H1 (cell line): Measurements from ENCODE around the gene TMEM238. TPM values are rescaled to one million over a fixed set of nuclear protein-coding genes. Genes with fewer than 3 reads are reported as not detected.

Experiments
- CTCF ChIA-PET: fragments of 300-600 bp; sonication (Branson Sonifier 250); formaldehyde crosslinking; loops from one replicate; lab custom pipeline; 2021; ENCODE audit not compliant: partially characterized antibody; lab: Charles Lee
- POLR2A ChIA-PET: fragments of 300-600 bp; sonication (Branson Sonifier 250); formaldehyde crosslinking; loops from one replicate; lab custom pipeline; 2021; ENCODE audit warnings: inconsistent platforms; ENCODE audit not compliant: partially characterized antibody; lab: Charles Lee
- DNase-seq, 2 experiments: peaks; one replicate each; pipeline versions ENCODE4 v3.0.0 to v3.0.0-alpha.2; 2010 to 2022; ENCODE audit warnings: low spot score in 2 of 2, low read depth in 1 of 2, mixed read lengths in 1 of 2
- FAIRE-seq: peaks from 2 replicates; lab custom pipeline; 2011; peaks lifted over from hg19 to GRCh38; lab: Jason Lieb, UNC
- H2AFZ ChIP-seq: 2 replicates; pipeline ENCODE4 v1.8.1; 2012; ENCODE audit warnings: low read length, inconsistent platforms
- H2AK5ac ChIP-seq: 2 replicates; pipeline ENCODE4 v1.6.1; 2013; ENCODE audit warnings: low read depth, low read length
- H2BK120ac ChIP-seq: replicated peaks from 2 replicates; pipeline ENCODE3; 2013; ENCODE audit warnings: low read depth, low read length, inconsistent platforms
- H2BK12ac ChIP-seq: 2 replicates; pipeline ENCODE4 v1.6.1; 2013; ENCODE audit warnings: low read depth, low read length
- H2BK15ac ChIP-seq: 2 replicates; pipeline ENCODE4 v1.6.1; 2013; ENCODE audit warnings: low read length
- H2BK20ac ChIP-seq: 2 replicates; pipeline ENCODE4 v1.6.1; 2013; ENCODE audit warnings: low read length
- H2BK5ac ChIP-seq: 2 replicates; pipeline ENCODE4 v1.6.1; 2013; ENCODE audit warnings: low read depth, low read length
- H3K14ac ChIP-seq: 2 replicates; pipeline ENCODE4 v1.6.1; 2013; ENCODE audit warnings: inconsistent platforms; ENCODE audit not compliant: insufficient read length
- H3K18ac ChIP-seq: 2 replicates; pipeline ENCODE4 v1.6.1; 2013; ENCODE audit warnings: low read length; ENCODE audit errors: extremely low read depth
- H3K23ac ChIP-seq: 2 replicates; pipeline ENCODE4 v1.6.1; 2013; ENCODE audit warnings: inconsistent platforms; ENCODE audit not compliant: insufficient read length
- H3K23me2 ChIP-seq: 2 replicates; pipeline ENCODE4 v1.6.1; 2013; ENCODE audit warnings: low read depth, low read length
- H3K27ac ChIP-seq: 2 replicates; pipeline ENCODE4 v1.6.1; 2011; ENCODE audit warnings: low read depth, low read length, inconsistent platforms
- H3K27me3 ChIP-seq, 4 experiments: replicated peaks in 1 of 4; 1 replicate in 1 of 4; 2 replicates in 3 of 4; pipeline versions ENCODE4 v1.6.1 to v1.8.1; 2011 to 2013; ENCODE audit warnings: low read length in 3 of 4, mild to moderate bottlenecking in 3 of 4, inconsistent platforms in 2 of 4, mixed read lengths in 2 of 4, moderate library complexity in 1 of 4; ENCODE audit not compliant: control insufficient read depth in 3 of 4, insufficient read depth in 3 of 4; ENCODE audit errors: extremely low read depth in 1 of 4
- H3K36me3 ChIP-seq, 4 experiments: 2 replicates each; pipeline versions ENCODE4 v1.6.1 to v1.8.1; 2011 to 2013; ENCODE audit warnings: mild to moderate bottlenecking in 4 of 4, low read length in 3 of 4, moderate library complexity in 2 of 4, control low read depth in 1 of 4, inconsistent platforms in 1 of 4; ENCODE audit not compliant: insufficient read depth in 4 of 4, control insufficient read depth in 2 of 4
- H3K4ac ChIP-seq: replicated peaks from 2 replicates; pipeline ENCODE3; 2013; ENCODE audit warnings: low read length, low read depth, mixed read lengths, inconsistent platforms; ENCODE audit not compliant: insufficient read length
- H3K4me1 ChIP-seq, 4 experiments: replicated peaks in 1 of 4; 1 replicate in 1 of 4; 2 replicates in 3 of 4; pipeline versions ENCODE4 v1.6.1 to v1.8.1; 2011 to 2013; ENCODE audit warnings: low read length in 3 of 4, inconsistent platforms in 2 of 4, mixed read lengths in 1 of 4; ENCODE audit not compliant: insufficient read depth in 4 of 4, control insufficient read depth in 3 of 4
- H3K4me2 ChIP-seq, 2 experiments: 2 replicates each; pipeline versions ENCODE4 v1.6.1 to v1.8.1; 2011 to 2013; ENCODE audit warnings: low read depth in 2 of 2, low read length in 2 of 2, control low read depth in 1 of 2, inconsistent platforms in 1 of 2, mild to moderate bottlenecking in 1 of 2; ENCODE audit not compliant: insufficient read depth in 1 of 2
- H3K4me3 ChIP-seq, 4 experiments: fragments of 200-600, 300-600 bp in 1 of 4; sonication (generic), shearing (Covaris generic), sonication (Bioruptor Twin) in 1 of 4; 2 replicates each; pipeline versions ENCODE4 v1.5.1 to v1.8.1; 2011 to 2016; ENCODE audit warnings: low read length in 4 of 4, low read depth in 3 of 4, control low read depth in 2 of 4, inconsistent platforms in 2 of 4, mild to moderate bottlenecking in 2 of 4, mixed read lengths in 1 of 4, moderate library complexity in 1 of 4; ENCODE audit not compliant: insufficient read depth in 2 of 4; ENCODE audit errors: extremely low read depth in 1 of 4
- H3K56ac ChIP-seq: replicated peaks from 2 replicates; pipeline ENCODE3; 2013; ENCODE audit warnings: low read depth, mild to moderate bottlenecking, mixed read lengths, low read length, inconsistent platforms; ENCODE audit not compliant: insufficient read length
- H3K79me1 ChIP-seq: 2 replicates; pipeline ENCODE4 v1.6.1; 2013; ENCODE audit warnings: low read depth, low read length, control low read depth
- H3K79me2 ChIP-seq, 2 experiments: 2 replicates each; pipeline versions ENCODE4 v1.6.1 to v1.8.1; 2012 to 2013; ENCODE audit warnings: low read length in 2 of 2, mild to moderate bottlenecking in 2 of 2, inconsistent platforms in 1 of 2; ENCODE audit not compliant: insufficient read depth in 2 of 2, control insufficient read depth in 1 of 2
- H3K9ac ChIP-seq, 4 experiments: replicated peaks in 1 of 4; 1 replicate in 1 of 4; 2 replicates in 3 of 4; pipeline versions ENCODE4 v1.6.1 to v1.8.1; 2011 to 2013; ENCODE audit warnings: low read depth in 3 of 4, low read length in 3 of 4, control low read depth in 2 of 4, mild to moderate bottlenecking in 2 of 4, moderate library complexity in 2 of 4, inconsistent platforms in 1 of 4; ENCODE audit errors: extremely low read depth in 1 of 4
- H3K9me3 ChIP-seq, 2 experiments: 2 replicates each; pipeline versions ENCODE4 v1.6.1 to v1.8.1; 2012 to 2013; ENCODE audit warnings: mild to moderate bottlenecking in 2 of 2, moderate library complexity in 2 of 2, control low read depth in 1 of 2, inconsistent platforms in 1 of 2, low read depth in 1 of 2, low read length in 1 of 2, mixed read lengths in 1 of 2; ENCODE audit not compliant: insufficient read depth in 2 of 2
- H4K20me1 ChIP-seq, 2 experiments: replicated peaks in 1 of 2; 2 replicates each; pipeline versions ENCODE3 to v1.8.1; 2011 to 2013; ENCODE audit warnings: inconsistent platforms in 2 of 2, low read length in 2 of 2, mild to moderate bottlenecking in 1 of 2; ENCODE audit not compliant: insufficient read depth in 2 of 2, control insufficient read depth in 1 of 2
- H4K5ac ChIP-seq: 2 replicates; pipeline ENCODE4 v1.6.1; 2013; ENCODE audit warnings: low read length, low read depth, mixed read lengths, inconsistent platforms; ENCODE audit not compliant: insufficient read length
- H4K8ac ChIP-seq: 2 replicates; pipeline ENCODE4 v1.8.0; 2013; ENCODE audit warnings: mild to moderate bottlenecking, moderate library complexity, low read length, inconsistent platforms; ENCODE audit not compliant: insufficient read depth; ENCODE audit errors: extremely low read depth
- H4K91ac ChIP-seq: replicated peaks from 2 replicates; pipeline ENCODE3; 2013; ENCODE audit warnings: low read length, mixed read lengths, inconsistent platforms; ENCODE audit not compliant: insufficient read length
- BRCA1 ChIP-seq: IDR thresholded peaks from 2 replicates; pipeline ENCODE4 v1.6.1; 2012; ENCODE audit warnings: low read depth, low read length, improper control_type of control experiment
- EP300 ChIP-seq, 2 experiments: IDR thresholded peaks; 1 replicate in 1 of 2; 2 replicates in 1 of 2; pipeline ENCODE4 v1.6.1; 2011 to 2012; ENCODE audit warnings: low read depth in 2 of 2, low read length in 2 of 2, mild to moderate bottlenecking in 2 of 2, borderline replicate concordance in 1 of 2, inconsistent platforms in 1 of 2, moderate library complexity in 1 of 2
- FOSL1 ChIP-seq: IDR thresholded peaks from 2 replicates; pipeline ENCODE4 v1.6.1; 2011; ENCODE audit warnings: mild to moderate bottlenecking, low read depth, low read length, moderate library complexity; ENCODE audit not compliant: insufficient read depth
- HDAC6 ChIP-seq: IDR thresholded peaks from one replicate; pipeline ENCODE4 v1.7.1; 2012; ENCODE audit warnings: low read depth, mild to moderate bottlenecking, inconsistent platforms, low read length, moderate library complexity
- RXRA ChIP-seq: IDR thresholded peaks from 2 replicates; pipeline ENCODE4 v1.6.1; 2011; ENCODE audit warnings: low read depth, mild to moderate bottlenecking, low read length, moderate library complexity; ENCODE audit not compliant: insufficient read depth
- SUZ12 ChIP-seq: fragments of 200-600 bp; sonication (generic); IDR thresholded peaks from 2 replicates; pipeline ENCODE4 v1.6.1; 2012; ENCODE audit warnings: mild to moderate bottlenecking, inconsistent platforms, low read length, moderate library complexity, mixed read lengths
- WGBS, 2 experiments: shearing (Covaris generic) in 1 of 2; methylation state at CpG; one replicate each; pipeline versions ENCODE4 v1.1.6 to v1.1.7; 2013 to 2015; ENCODE audit warnings: low lambda C conversion rate in 2 of 2, mixed read lengths in 2 of 2, inconsistent platforms in 1 of 2, low coverage in 1 of 2, missing lambda C conversion rate in 1 of 2; ENCODE audit not compliant: insufficient replicate concordance in 2 of 2, insufficient coverage in 1 of 2, insufficient read length in 1 of 2; ENCODE audit errors: extremely low coverage in 1 of 2, missing lambda C conversion rate in 1 of 2; 5-methylcytosine and 5-hydroxymethylcytosine counted together
- polyA plus RNA-seq, 7 experiments: library from polyadenylated mRNA; depleted of rRNA in 3 of 7; stranded (reverse) in 5 of 7; unstranded in 2 of 7; fragments of >200 nt in 5 of 7; fragments of 200-250 nt in 2 of 7; gene quantifications; 1 replicate in 5 of 7; 2 replicates in 1 of 7; 4 replicates in 1 of 7; pipeline versions ENCODE4 v1.2.1 to v1.2.3, GENCODE V29; 2011 to 2013; ENCODE audit warnings: missing spikeins in 2 of 7, mixed read lengths in 2 of 7
- total RNA-seq: library from RNA; stranded (reverse); fragmentation: NEBNext Ultra II Directional; extraction: Animal tissue kit (Norgen Biotek cat#: 25700); gene quantifications from 2 replicates; pipeline ENCODE4 v1.2.1, GENCODE V29; 2021
- TF ChIP-seq, protein P1 (sequence below), 3 experiments: IDR thresholded peaks; 1 replicate in 2 of 3; 2 replicates in 1 of 3; pipeline versions ENCODE4 v1.5.1 to v1.6.1; 2011; ENCODE audit warnings: low read length in 3 of 3, mild to moderate bottlenecking in 3 of 3, inconsistent platforms in 2 of 3, low read depth in 1 of 3, moderate library complexity in 1 of 3; ENCODE audit not compliant: insufficient read depth in 1 of 3; ENCODE audit errors: control extremely low read depth in 1 of 3

The TMEM238 gene
- total and polyA plus RNA-seq, 2 of the 8 experiments (the other 6 are each of a cell fraction or from before 2014, with no cell fraction given): 0.53 to 3.8 TPM

DNA sequence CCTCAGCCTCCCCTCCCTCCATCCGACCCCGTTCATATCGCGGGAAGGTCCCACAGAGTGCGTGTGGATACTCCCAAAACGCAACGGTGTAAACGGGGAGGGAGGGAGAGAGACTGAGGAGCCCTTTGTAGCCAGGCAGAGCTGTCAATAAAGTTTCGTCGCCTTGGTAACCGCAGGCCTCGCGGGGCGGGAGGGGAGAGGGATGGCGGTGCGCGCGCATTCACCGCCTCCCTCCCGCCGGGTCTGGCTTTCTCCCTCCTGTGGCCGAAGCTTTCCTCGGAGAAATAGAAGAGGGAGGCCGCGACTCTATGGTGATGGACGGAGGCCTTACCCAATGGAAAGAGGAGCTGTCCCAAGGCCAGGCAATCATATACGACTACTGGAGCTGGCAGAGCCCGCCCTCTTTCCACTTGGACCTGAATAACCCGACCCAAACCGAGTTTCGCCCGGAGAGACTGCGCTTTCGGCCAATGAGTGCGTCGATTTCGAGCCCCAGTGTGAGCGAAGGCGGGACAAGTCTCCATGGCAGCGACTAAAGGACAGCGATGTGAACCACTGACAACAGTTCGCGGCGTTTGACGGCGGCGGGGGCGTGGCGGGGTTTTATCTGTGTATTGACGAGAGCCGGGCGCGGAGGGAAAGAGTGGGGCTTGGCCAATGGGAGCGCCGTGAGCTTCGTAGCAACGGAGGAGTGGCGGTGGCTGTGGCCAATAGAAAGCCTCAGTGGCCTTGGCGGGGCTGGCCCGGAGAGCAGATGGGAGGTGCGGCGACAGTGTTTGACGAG lies 44.8 kb downstream of the TMEM238 start, which contains the start of gene KMT5C:
KMT5C (plus strand) TSS at position 772 of the 784 bp plus-strand sequence. CDS start 2,061 bp downstream, outside the sequence.
- H4K5ac ChIP-seq: peak within 1 kb of the TSS; percentile 89
- ChIA-PET CTCF (interaction anchor here (0.6 to 2.1 kb wide), 16 partner anchors 10 to 876 kb away, joined by 3 to 12 read pairs (median 4); partner anchors contain the start of genes LENG9, TMEM150B and TMEM238), POLR2A (interaction anchor here (0.7 to 4.1 kb wide), 35 partner anchors 8 to 193 kb away, joined by 3 to 30 read pairs (median 5); partner anchors contain the start of genes BRSK1, GARIN5B, HSPBP1 and RPL28)
- peak within 1 kb of the TSS; percentile 89 for H2BK12ac ChIP-seq
- H2BK20ac ChIP-seq: no peak within 1 kb of the TSS
- H3K23ac ChIP-seq: no peak within 1 kb of the TSS
- H2BK120ac ChIP-seq: no peak within 1 kb of the TSS
- H2AFZ ChIP-seq: peak within 1 kb of the TSS; percentile 27
- FAIRE-seq (peak; percentile 96), DNase-seq (peak; percentile 100)
- peaks cover 20% of the 10 kb centered on the region; the same call in 1 of the 2 replicates for H3K23me2 ChIP-seq
- peak within 1 kb of the TSS; percentile 85 for H3K18ac ChIP-seq
- H3K27ac ChIP-seq: peak within 1 kb of the TSS; percentile 99
- peak within 1 kb of the TSS; percentile 97 for H2BK5ac ChIP-seq
- peak within 1 kb of the TSS; percentile 83 for H2BK15ac ChIP-seq
- H3K56ac ChIP-seq: peak within 1 kb of the TSS; percentile 88
- peak within 1 kb of the TSS; percentile 19 for H3K4ac ChIP-seq
- peaks cover 0 to 3% (median 0%) of the 10 kb centered on the region in 4 experiments; a peak in 1 of 7 replicates for H3K27me3 ChIP-seq
- peaks cover 0 to 6% of the 10 kb centered on the region in 2 experiments for H4K20me1 ChIP-seq
- H3K4me2 ChIP-seq: peak within 1 kb of the TSS; percentile 79 to 94
- peak within 1 kb of the TSS; percentile 69 to 85 (median 84) for H3K4me3 ChIP-seq
- H3K79me1 ChIP-seq: peaks cover 5% of the 10 kb centered on the region; the same call in 1 of the 2 replicates
- no peaks in the 10 kb centered on the region for H3K9me3 ChIP-seq
- peaks cover 0 to 16% (median 9%) of the 10 kb centered on the region in 4 experiments; a peak in 6 of 7 replicates for H3K4me1 ChIP-seq
- no peak within 1 kb of the TSS for H3K14ac ChIP-seq
- WGBS, 2 experiments: 2% methylated on average over 48 of the region's 63 CpGs; no CpG with 5 or more reads in 1 of the 2 experiments
- peaks cover 0 to 20% (median 12%) of the 10 kb centered on the region in 4 experiments; a peak in 4 of 8 replicates for H3K36me3 ChIP-seq
- peak within 1 kb of the TSS; percentile 86 for H4K91ac ChIP-seq
- peak within 1 kb of the TSS; percentile 86 for H2AK5ac ChIP-seq
- peak within 1 kb of the TSS in 3 of 4 experiments; percentile 82 to 92 (median 84); a peak in 6 of 7 replicates for H3K9ac ChIP-seq
- peaks cover 0 to 3% of the 10 kb centered on the region in 2 experiments; a peak in 1 of 4 replicates for H3K79me2 ChIP-seq
- H4K8ac ChIP-seq: peak within 1 kb of the TSS; percentile 98
- TF ChIP-seq FOSL1 (no peak), HDAC6 (no peak), RXRA (no peak), SUZ12 (no peak), BRCA1 (no peak), EP300 (IDR thresholded peaks at IDR 0.05; ENCODE audit: borderline replicate concordance in 1 of 2, low read depth in 2 of 2, low read length in 2 of 2) (no peak)
- TF ChIP-seq, protein P1, sequence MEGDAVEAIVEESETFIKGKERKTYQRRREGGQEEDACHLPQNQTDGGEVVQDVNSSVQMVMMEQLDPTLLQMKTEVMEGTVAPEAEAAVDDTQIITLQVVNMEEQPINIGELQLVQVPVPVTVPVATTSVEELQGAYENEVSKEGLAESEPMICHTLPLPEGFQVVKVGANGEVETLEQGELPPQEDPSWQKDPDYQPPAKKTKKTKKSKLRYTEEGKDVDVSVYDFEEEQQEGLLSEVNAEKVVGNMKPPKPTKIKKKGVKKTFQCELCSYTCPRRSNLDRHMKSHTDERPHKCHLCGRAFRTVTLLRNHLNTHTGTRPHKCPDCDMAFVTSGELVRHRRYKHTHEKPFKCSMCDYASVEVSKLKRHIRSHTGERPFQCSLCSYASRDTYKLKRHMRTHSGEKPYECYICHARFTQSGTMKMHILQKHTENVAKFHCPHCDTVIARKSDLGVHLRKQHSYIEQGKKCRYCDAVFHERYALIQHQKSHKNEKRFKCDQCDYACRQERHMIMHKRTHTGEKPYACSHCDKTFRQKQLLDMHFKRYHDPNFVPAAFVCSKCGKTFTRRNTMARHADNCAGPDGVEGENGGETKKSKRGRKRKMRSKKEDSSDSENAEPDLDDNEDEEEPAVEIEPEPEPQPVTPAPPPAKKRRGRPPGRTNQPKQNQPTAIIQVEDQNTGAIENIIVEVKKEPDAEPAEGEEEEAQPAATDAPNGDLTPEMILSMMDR (IDR thresholded peaks at IDR 0.05; ENCODE audit: control extremely low read depth in 1 of 3, insufficient read depth in 1 of 3, low read depth in 1 of 3, low read length in 3 of 3): peak in 1 of 3 experiments; percentile 7; a peak in 1 of 4 replicates
